Heart left ventricle (tissue), 16 donors: ENCODE measurements around the gene CYP19A1. TPM values are rescaled to one million over a fixed set of nuclear protein-coding genes. Genes with fewer than 3 reads are reported as not detected.

ENCODE experiments used
- ATAC-seq, 4 donors: fragments of 200-7000 bp; cut with Tn5 transposase; one replicate each; pipeline ENCODE4 v1.9.1; 2020 to 2022; ENCODE audit warnings: moderate library complexity in 4 of 4, mild to moderate bottlenecking in 3 of 4, moderate number of reproducible peaks in 1 of 4
- DNase-seq, 5 donors: peaks; one replicate each; pipeline ENCODE4 v3.0.0-alpha.2; 2020
- H3K27ac ChIP-seq, 12 donors: fragments of 200-600 bp; sonication (generic) in 4 of 12; one replicate each; pipeline versions ENCODE4 v1.5.0 to v1.8.0; 2016 to 2022; ENCODE audit warnings: mild to moderate bottlenecking in 2 of 12
- H3K27me3 ChIP-seq, 9 donors: fragments of 200-600 bp; sonication (generic) in 2 of 9; one replicate each; pipeline versions ENCODE4 v1.5.1 to v1.8.0; 2016 to 2022; ENCODE audit warnings: mild to moderate bottlenecking in 3 of 9
- H3K36me3 ChIP-seq, 9 donors: fragments of 200-600 bp; sonication (generic) in 2 of 9; one replicate each; pipeline versions ENCODE4 v1.5.0 to v1.8.0; 2018 to 2022; ENCODE audit warnings: mild to moderate bottlenecking in 2 of 9
- H3K4me1 ChIP-seq, 12 donors: fragments of 200-600 bp; sonication (generic) in 4 of 12; one replicate each; pipeline versions ENCODE4 v1.5.0 to v1.8.0; 2016 to 2022; ENCODE audit warnings: mild to moderate bottlenecking in 3 of 12
- H3K4me3 ChIP-seq, 12 donors: fragments of 200-600 bp; sonication (generic) in 4 of 12; one replicate each; pipeline versions ENCODE4 v1.5.0 to v1.8.0; 2017 to 2022; ENCODE audit warnings: mild to moderate bottlenecking in 9 of 12, moderate library complexity in 4 of 12
- H3K9me3 ChIP-seq, 12 donors: fragments of 200-600 bp; sonication (generic) in 4 of 12; one replicate each; pipeline versions ENCODE4 v1.5.0 to v1.8.0; 2016 to 2022; ENCODE audit warnings: mild to moderate bottlenecking in 1 of 12
- POLR2A ChIP-seq, 2 donors: fragments of 450-650 bp; IDR thresholded peaks; one replicate each; pipeline ENCODE4 v1.6.1; 2017; ENCODE audit warnings: antibody characterized with exemption in 2 of 2, mild to moderate bottlenecking in 2 of 2, moderate library complexity in 2 of 2
- WGBS, 4 donors: extraction: QIAGEN DNeasy Blood & Tissue Kit in 2 of 4; methylation state at CpG; one replicate each; pipeline versions ENCODE4 v1.1.5 to v1.1.7; 2013 to 2018; 5-methylcytosine and 5-hydroxymethylcytosine counted together
- intact Hi-C, 10 donors: fragments of 100-400 bp; cut with DNase I; formaldehyde crosslinking; loops; one replicate each; pipeline versions ENCODE4 v1.11.1 to v1.14.2; 2022
- long read RNA-seq, 3 donors: library from polyadenylated mRNA; unstranded; transcript quantifications; one replicate each; pipeline ENCODE4 v2.0.0, GENCODE V29; 2020 to 2021
- polyA plus RNA-seq, 2 donors: library from polyadenylated mRNA; stranded (reverse); fragments of 200-250 nt; gene quantifications; one replicate each; pipeline ENCODE4 v1.2.3, GENCODE V29; 2013
- total RNA-seq, 9 donors: library from RNA; depleted of rRNA in 2 of 9; stranded (reverse); fragments of >200 nt in 2 of 9; fragmentation: NEBNext Ultra II Directional in 3 of 9; extraction: Animal tissue kit (Norgen Biotek cat#: 25700) in 3 of 9; gene quantifications; one replicate each; pipeline versions ENCODE4 v1.1.0 to v1.2.4, GENCODE V29; 2016 to 2023
- TF ChIP-seq, protein P1 (sequence below), 12 donors: fragments of 200-600 bp; sonication (generic) in 4 of 12; IDR thresholded peaks; one replicate each; pipeline versions ENCODE4 v1.5.0 to v1.8.0; 2018 to 2022; ENCODE audit warnings: antibody characterized with exemption in 12 of 12, mild to moderate bottlenecking in 5 of 12
- donor health status: ischemic (EF 13 %, LVEDD 7.1; RV severe dilation, severe dysfunction).
- donor health status: healthy with polysubstance abuse.
- donor health status: DM: no; HTN: yes; CAD: no.
- donor health status: DM: no; HTN: no; CAD: no.
- donor health status: ischemic (EF 25% LVEDD 6.9; RV normal size, moderate dysfunction).
- donor health status: ischemic (EF 25% LVEDD 5.7; RV mildly dilated, moderate dysfunction).
- donor health status: healthy.
- donor health status: DM: yes; HTN: yes; CAD: no.
- donor health status: ischemic (EF 35%, LVEDD 5.7; RV mildly dilated, moderate dysfunction).
- donor health status: nonischemic (EF 11% LVEDD 7.7; RV severe dilation, severe dysfunction).
- donor health status: DM: yes; HTN: yes; CAD: no.
- donor health status: PGD.
- donor health status: ischemic (EF 29% LVEDD 5.4; RV normal size, mild dysfunction).
- donor health status: nonischemic (EF 23%, LVEDD 6.1; RV moderate dilation, normal function).

The CYP19A1 gene
- total RNA-seq (1 to 10 TPM in 4 of 9 donors, under 1 TPM in 5; 0.21 to 5.4 (median 0.83) TPM), polyA plus RNA-seq (under 1 TPM; 0.15 to 0.43 TPM)
- long read RNA-seq, donor 1, partial matches to known transcripts = 0 of 1 reads
- long read RNA-seq, donor 1, other reads (novel, unspliced or antisense) = 1 of 1 reads
- long read RNA-seq, donor 2 = 0 reads
- long read RNA-seq, donor 3, partial matches to known transcripts = 0 of 1 reads
- long read RNA-seq, donor 3, other reads (novel, unspliced or antisense) = 1 of 1 reads

DNA sequence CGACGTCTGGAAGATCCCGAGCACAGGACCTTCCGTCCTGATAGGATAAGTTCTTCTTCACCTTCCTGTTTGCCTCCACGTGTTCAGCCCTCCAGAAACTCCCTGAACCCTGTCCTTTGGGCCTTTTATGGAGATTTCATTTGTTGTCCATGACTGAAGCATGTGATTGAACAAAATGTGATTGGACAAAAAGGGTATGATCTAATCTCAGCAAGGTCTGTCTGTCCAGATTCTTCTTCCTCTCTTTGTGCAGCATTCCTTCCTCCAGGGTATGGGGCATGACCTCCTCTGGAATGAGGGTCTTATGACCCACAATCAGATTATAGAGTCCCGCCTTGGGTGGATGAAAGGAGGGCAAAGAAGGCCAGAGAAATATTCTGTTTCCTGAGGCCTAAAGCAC lies at the start of gene CYP19A1:
Gene CYP19A1, minus strand, starts transcription at position 101 of the 400 bp plus-strand sequence. CDS start 95,684 bp downstream, outside the sequence.
- no peak within 1 kb of the TSS for H3K4me3 ChIP-seq
- DNase-seq = no peak
- H3K27me3 ChIP-seq = peaks cover 0 to 12% (median 2%) of the 10 kb centered on the region in 9 donors
- intact Hi-C loops = no loop called here
- H3K36me3 ChIP-seq = no peaks in the 10 kb centered on the region
- H3K4me1 ChIP-seq = peaks cover 0 to 55% (median 24%) of the 10 kb centered on the region in 12 donors
- 92 to 96% (median 95%) methylated on average over 6 of the region's 6 CpGs for WGBS, 4 donors
- TF ChIP-seq, protein P1, sequence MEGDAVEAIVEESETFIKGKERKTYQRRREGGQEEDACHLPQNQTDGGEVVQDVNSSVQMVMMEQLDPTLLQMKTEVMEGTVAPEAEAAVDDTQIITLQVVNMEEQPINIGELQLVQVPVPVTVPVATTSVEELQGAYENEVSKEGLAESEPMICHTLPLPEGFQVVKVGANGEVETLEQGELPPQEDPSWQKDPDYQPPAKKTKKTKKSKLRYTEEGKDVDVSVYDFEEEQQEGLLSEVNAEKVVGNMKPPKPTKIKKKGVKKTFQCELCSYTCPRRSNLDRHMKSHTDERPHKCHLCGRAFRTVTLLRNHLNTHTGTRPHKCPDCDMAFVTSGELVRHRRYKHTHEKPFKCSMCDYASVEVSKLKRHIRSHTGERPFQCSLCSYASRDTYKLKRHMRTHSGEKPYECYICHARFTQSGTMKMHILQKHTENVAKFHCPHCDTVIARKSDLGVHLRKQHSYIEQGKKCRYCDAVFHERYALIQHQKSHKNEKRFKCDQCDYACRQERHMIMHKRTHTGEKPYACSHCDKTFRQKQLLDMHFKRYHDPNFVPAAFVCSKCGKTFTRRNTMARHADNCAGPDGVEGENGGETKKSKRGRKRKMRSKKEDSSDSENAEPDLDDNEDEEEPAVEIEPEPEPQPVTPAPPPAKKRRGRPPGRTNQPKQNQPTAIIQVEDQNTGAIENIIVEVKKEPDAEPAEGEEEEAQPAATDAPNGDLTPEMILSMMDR (IDR thresholded peaks at IDR 0.05) = no peak
- no peak for TF ChIP-seq POLR2A (IDR thresholded peaks at IDR 0.05)
- no peaks in the 10 kb centered on the region for H3K9me3 ChIP-seq
- no peak for ATAC-seq
- H3K27ac ChIP-seq = no peak within 1 kb of the TSS

DNA sequence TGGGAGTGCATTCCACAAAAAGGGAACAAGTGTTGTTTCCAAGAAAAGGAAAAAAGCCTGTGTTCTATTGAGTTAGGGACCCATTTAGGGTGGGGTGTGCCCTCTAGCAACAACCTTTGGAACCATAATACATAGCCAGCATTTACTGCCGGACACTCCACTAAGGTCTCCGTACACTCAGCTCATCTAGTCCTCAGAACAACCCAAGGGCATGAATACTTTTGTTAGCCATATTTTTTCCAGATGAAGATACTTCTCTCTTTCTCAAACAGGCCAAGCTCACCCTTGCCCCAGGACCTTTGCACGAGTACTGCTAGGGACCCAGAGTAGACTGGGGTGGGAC lies 49.3 kb upstream of the CYP19A1 start:
- H3K4me1 ChIP-seq = no peaks in the 10 kb centered on the region
- no peak overlapping the region for H3K4me3 ChIP-seq

DNA sequence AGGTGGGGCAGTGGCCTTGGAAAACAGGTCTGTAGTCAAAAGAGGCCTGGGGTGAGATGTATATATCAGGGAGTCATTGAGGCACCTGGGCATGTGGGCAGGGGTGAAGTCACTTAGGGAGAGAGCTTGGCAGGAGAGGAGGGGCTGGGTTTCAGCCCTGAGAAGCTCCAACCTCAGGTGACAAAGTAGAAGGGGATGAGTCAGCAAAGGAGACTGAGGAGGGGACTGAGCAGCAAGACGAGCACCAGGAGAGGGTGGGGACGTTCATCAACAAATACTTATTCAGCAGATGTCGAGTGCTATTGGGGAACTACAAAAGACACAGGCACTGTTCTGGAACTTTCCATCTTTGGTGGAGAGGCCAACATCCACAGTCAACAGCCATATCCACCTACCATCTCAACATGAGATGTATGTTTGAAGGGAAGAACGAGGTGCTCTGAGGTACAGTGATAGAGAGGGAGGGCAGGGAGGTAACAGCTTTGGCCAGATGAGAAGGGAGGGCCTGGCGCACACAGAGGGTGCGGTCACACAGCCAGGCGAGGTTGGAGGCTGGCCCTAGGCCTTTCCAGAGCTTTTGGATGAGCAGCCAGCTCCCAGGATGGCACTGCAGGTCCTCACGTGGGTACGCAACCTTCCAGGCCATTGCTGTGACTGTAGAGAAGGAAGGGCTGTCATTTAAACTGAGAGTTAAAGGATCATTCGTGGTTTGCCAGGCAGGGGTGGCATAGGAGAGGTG lies 48.7 kb upstream of the CYP19A1 start:
- intact Hi-C loops = loop anchor here in 2 of 10 donors (10.0 kb wide), 1 partner anchor 222 kb away; no protein-coding TSS in a partner anchor
- 86 to 90% (median 87%) methylated on average over 10 of the region's 10 CpGs for WGBS, 4 donors
- no peak for TF ChIP-seq POLR2A (IDR thresholded peaks at IDR 0.05)
- TF ChIP-seq, protein P1 (IDR thresholded peaks at IDR 0.05) = no peak

More for the DNA sequence above, 49.3 kb upstream of the CYP19A1 start:
- no peak for ATAC-seq
- TF ChIP-seq, protein P1 (IDR thresholded peaks at IDR 0.05) = no peak
- TF ChIP-seq POLR2A (IDR thresholded peaks at IDR 0.05) = no peak
- WGBS, 4 donors = 89 to 97% (median 96%) methylated on average over 3 of the region's 3 CpGs
- Histone ChIP-seq H3K9me3 (no peaks in the 10 kb centered on the region), H3K36me3 (no peaks in the 10 kb centered on the region), H3K27me3 (no peaks in the 10 kb centered on the region), H3K27ac (no peak overlapping the region)
- no peak for DNase-seq
- intact Hi-C loops = loop anchor here in 2 of 10 donors (10.0 kb wide), 1 partner anchor 223 kb away; no protein-coding TSS in a partner anchor

DNA sequence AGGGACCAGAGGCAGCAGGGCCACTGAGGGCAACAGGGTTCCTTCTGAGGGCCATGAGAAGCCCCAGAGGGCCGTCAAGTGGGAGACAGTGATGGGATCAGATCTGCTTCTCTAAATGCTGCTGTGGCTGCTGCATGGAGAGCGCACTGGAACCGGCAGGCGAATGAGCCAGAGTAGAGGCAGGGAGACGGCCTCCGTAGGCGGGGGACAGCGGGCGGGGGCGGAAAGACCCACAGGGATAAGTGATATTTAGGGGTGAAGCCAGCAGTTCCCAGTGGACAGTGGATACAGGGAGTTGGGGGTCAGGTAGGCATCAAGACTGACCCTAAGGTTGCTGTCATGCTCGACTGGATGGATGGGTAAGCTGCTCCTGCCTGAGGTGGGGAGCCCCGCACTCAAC lies 48.1 kb upstream of the CYP19A1 start:
- Histone ChIP-seq H3K27ac (no peak overlapping the region), H3K4me1 (peaks cover 0 to under 1% (median 0%) of the 10 kb centered on the region in 12 donors), H3K4me3 (no peak overlapping the region), H3K9me3 (no peaks in the 10 kb centered on the region), H3K36me3 (no peaks in the 10 kb centered on the region), H3K27me3 (no peaks in the 10 kb centered on the region)
- DNase-seq (no peak), ATAC-seq (no peak)
- TF ChIP-seq, protein P1 (IDR thresholded peaks at IDR 0.05) = no peak
- no peak for TF ChIP-seq POLR2A (IDR thresholded peaks at IDR 0.05)
- intact Hi-C loops = loop anchor here in 2 of 10 donors (10.0 kb wide), 1 partner anchor 222 kb away; no protein-coding TSS in a partner anchor
- WGBS, 4 donors = 91 to 94% (median 91%) methylated on average over 12 of the region's 12 CpGs

More for the DNA sequence above, 48.7 kb upstream of the CYP19A1 start:
- H3K27ac ChIP-seq = no peak overlapping the region
- H3K4me3 ChIP-seq = no peak overlapping the region
- no peaks in the 10 kb centered on the region for H3K27me3 ChIP-seq
- H3K36me3 ChIP-seq = no peaks in the 10 kb centered on the region
- ATAC-seq (no peak), DNase-seq (no peak)
- no peaks in the 10 kb centered on the region for H3K9me3 ChIP-seq
- H3K4me1 ChIP-seq = no peaks in the 10 kb centered on the region
